HG03571 (cell line): ENCODE data around the gene FDX2.
"Not testable (repeated sequence)": the region's sequence is repeated elsewhere in the genome, so short reads cannot be mapped to it uniquely, and the experiment has no call there.

Source experiments
- ATAC-seq: cut with Tn5 transposase; IDR thresholded peaks from one replicate; pipeline ENCODE4 v1.9.1; 2021; ENCODE audit not compliant: unreplicated experiment

The FDX2 gene

DNA sequence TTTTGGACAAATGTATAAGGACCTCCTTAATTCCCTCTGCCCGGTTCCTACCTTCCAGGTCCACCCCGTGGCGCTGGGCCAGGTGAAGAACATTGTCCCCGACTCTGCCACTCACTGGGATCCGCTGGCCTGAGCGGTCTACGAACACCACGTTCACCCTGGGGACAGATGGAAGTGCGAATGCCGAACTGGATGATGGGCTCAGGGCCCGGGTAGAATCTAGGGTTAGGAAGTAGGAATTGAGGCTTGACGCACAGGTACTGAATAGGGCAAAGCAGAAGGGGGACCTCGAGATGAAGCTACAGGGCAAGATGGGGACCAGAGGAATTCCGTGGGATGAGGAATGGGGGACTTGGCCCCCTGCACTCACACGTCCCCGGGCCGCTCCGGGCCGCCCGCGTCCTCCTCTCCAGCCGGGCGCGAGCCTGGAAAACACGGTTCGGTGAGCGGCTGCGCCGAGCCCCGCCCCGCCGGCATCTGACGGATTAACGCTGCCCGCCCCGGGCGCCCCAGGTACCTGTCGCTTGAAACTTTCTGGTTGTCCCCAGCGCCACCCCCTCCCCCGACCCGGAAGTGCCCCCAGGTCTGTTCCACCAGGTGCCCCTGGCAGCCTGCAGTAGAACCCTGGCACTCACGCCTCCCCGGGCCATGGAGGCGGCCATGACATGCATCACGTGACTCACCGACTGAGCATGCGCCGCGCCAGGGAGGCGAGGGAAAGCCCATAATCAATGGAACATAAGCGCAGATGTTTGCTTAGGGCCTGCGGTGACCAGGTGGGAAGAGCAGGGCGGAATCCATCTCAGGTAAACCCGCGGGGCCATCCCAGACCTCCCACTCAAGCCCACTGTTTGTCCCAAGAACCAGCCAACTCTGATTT, at the start of gene FDX2:
Gene FDX2, minus strand, starts transcription at position 681 of the 880 bp plus-strand sequence. Its CDS starts 19 bp downstream, at position 662.
- peak; percentile 68 for ATAC-seq

GRCh38 chr19:10365518-10365917, 49.7 kb upstream of the FDX2 start:
- no peak for ATAC-seq

DNA sequence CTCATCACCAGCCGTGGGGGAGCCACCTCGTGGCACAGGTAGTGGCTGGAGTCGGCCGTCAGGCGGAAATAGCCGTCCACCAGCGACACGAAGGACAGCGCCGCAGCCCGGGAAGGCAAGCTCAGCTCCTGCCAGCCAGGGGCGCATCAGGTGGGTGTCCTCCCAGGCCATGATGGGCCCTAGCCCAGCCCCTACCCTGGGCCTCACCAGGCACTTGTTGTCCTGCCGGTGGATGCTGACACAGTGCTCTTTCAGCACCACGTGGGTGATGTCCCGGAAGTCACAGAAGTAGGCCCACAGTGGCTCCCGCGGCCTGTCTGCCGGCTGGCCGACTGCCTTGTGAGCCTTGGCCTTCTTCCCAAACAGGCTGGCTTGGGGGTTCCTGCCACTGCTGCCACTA, 48.8 kb upstream of the FDX2 start:
- no peak for ATAC-seq

DNA sequence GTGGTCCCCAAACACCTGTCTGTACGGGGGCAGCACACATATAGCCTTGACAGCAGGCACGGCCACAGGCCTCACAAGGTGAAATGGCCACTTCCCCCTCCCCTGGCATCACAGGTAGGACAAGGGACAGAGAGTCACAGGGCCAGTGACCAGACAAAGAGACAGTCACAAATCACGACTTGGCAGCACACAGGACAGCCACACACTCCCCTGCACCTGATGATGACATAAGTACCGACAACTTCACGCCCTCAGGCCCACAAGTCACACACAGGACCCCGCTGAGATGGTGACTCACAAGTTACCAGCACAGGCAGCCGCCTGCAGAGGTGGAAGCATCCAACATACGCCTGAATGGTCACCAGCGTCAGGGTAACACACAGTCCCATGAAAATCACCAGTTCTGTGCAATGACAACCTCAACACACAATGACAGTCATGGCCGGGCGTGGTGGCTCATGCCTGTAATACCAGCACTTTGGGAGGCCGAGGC, 48.0 kb upstream of the FDX2 start:
- no peak for ATAC-seq

DNA sequence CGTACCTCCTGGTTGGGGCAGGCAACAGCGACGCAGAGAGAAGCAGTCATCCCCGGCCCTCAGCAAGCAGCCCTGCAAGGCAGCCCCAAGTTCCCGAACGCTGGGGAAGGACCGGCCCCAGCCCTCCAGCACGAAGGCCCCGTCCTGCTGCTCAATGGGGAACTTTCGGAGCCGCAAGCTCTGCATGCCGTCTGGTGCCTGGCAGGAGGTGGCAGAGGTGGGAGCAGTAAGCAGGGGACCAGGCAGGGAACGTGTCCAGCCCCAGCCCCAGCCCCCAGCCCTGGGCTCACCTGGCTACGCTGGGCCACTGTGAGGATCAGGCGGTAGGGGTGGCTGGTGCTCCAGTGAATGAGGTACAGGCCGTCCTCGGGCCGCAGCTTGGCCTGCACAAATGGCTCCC, 46.4 kb upstream of the FDX2 start:
- no peak for ATAC-seq

DNA sequence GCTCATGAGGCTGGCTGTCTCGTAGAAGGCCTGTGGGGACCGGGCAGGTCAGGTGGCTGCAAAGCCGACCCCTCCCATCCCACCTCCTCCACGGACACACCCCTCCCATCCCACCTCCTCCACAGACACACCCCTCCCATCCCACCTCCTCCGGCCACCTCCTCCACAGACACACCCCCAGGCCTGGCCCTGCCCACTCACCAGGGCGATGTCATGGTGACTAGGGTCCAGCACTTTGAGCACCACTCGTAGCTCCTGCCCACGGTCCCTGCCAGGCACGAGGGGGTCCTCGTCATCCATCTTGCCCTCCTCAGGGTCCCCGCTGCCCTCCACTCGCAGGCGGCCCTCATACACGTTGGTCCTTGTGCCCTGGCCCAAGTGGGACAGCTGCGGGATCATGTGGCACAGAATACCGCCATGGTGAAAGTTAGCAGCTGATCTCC, 45.8 kb upstream of the FDX2 start:
- ATAC-seq, result no peak

DNA sequence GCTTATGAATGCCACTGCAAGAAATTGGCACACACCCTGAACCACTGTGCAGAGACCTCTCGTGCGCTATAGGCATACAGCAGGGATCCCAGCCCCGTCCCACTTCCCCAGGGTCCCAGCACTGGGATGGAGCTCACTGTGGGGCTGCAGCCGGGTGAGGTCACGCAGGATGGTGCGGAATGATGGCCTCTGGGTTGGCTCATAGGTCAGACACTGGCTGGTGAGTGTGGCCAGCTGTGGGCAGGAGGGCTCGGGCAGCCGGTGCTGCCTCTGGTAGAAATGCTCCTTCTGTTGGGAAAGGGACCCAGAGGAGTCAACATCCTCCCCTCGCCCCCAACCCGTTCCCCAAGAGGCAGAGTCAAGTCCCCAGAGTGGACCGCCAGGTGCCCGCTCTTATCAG, 40.6 kb upstream of the FDX2 start:
- no peak for ATAC-seq

- no peak for ATAC-seq
These were observed 38.1 kb upstream of the FDX2 start for GRCh38 chr19:10353793-10354391.

GRCh38 chr19:10352764-10353671, 37.2 kb upstream of the FDX2 start:
- ATAC-seq, result no peak

GRCh38 chr19:10346509-10346908, 30.7 kb upstream of the FDX2 start:
- no peak for ATAC-seq

DNA sequence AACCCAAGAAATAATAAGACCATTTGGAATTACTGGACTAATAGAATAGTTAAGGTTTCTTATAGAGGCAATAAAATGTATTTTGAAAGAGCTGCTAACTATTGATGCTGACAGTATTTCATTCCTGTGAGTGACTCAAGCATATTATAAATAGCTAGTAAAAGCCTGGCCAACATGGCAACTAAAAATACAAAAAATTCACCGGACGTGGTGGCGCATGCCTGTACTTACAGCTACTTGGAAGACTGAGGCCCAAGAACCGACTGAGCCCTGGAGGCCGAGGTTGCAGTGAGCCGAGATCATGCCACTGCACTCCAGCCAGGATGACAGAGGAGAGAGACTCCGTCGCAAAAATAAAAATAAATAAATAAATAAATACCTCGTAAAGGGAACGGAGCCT, 29.0 kb upstream of the FDX2 start:
- ATAC-seq, result no peak

DNA sequence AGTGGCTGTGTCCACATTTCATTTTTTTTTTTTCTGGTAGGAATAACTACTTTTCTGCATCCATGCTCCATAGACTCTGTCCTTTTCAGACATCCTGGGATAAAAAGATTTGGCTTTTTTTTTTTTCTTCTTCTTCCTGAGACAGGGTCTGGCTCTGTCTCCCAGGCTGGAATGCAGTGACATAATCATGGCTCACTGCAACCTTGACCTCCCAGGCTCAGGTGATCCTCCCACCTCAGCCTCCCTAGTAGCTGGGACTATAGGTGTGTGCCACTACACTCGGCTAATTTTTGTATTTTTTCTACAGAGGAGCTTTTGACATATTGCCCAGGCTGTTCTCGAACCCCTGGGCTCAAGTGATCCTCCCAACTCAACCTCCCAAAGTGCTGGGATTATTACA, 27.7 kb upstream of the FDX2 start:
- no peak for ATAC-seq

GRCh38 chr19:10339977-10340376, 24.2 kb upstream of the FDX2 start:
- no peak for ATAC-seq

DNA sequence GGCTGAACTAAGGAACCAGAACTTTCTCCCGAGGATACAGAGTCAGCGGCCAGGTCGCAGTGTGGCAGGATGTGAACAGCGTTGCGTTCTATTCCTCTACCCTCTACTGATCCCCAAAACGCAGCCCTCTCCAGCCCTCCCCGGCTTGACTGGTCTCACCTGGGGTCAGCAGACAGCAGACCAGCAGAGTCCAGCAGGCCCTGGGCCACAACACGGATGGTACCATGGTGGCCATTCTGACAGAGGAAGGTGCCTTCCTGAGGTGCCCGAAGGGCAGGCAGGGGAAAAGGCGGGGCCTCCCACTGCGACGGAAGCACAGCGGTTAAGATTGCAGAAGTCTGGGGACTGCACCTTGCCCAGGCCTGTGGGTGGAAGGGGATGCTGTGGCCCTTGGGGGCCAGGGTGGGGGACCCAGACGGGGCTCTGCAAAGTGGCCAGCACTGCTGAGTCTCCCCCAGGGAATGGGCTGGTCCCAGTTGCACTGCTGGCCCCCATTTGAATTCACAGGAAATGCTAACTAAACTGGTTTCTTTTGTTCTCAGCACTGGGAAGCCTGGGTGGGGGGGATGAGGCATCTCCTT, 23.7 kb upstream of the FDX2 start, which contains the start of gene ICAM3:
Gene ICAM3, minus strand, starts transcription at position 245 of the 581 bp plus-strand sequence. Its CDS starts 10 bp downstream, at position 235.
- ATAC-seq, result peak; percentile 64

DNA sequence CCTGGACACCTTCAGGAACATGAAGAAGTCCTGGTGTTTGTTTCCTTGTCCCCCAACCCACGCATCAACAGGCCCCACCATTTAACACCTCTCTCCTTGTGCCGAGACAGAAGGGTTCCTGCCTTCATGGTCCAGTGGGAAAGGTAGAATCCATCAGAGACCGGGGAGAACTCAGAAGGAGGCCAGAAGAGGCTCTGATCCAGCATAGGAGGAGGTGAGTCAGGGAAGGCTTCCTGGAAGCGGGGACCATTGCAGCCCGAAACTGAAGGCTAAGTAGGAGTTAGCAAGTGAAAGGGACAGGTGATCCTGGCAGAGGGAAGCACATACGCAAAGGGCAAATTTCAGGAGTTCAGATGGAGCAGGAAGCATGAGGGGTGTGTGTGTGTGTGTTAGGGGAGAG, 23.1 kb upstream of the FDX2 start:
- ATAC-seq, result no peak

- not testable (repeated sequence) for ATAC-seq
These were observed 20.9 kb upstream of the FDX2 start for GRCh38 chr19:10336725-10337124.

GRCh38 chr19:10335352-10335985, 19.7 kb upstream of the FDX2 start:
- no peak for ATAC-seq

DNA sequence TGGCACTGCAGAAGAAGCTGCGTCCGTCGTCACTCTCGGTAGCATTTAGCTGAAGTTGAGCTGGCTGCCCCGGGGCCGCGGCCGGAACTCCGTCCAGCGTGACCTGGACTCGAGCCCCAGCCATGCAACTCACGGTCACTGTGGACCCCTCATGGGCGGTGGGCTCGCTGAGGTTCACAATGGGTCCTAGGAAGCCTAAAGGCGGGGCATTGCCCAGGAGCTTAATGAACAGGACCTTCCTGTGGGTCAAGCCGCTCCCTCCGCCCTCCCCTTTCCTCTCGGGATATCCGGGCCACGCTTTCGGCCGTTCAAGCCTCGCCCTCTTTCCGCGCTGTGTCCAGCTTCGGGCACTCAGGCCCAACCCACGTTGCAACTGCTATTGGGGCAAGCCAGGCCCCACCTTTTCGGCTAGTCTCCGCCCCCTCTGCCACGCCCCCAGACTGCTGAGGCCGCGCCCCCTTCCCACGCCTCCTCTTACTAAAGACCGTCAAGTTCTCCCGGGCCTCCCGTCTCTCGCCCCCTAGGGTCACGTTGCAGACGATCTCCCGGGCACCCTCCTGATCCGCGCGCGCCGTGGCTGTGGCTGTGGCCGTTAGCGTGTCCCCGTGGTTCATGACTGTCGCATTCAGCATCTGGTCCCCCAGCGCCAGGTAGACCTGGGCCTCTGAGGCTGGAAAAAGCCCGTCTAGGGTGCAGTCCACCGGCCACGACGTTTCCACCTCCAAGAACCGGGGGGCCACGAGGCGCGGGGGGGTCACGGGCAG, 19.0 kb upstream of the FDX2 start:
- ATAC-seq, result no peak

DNA sequence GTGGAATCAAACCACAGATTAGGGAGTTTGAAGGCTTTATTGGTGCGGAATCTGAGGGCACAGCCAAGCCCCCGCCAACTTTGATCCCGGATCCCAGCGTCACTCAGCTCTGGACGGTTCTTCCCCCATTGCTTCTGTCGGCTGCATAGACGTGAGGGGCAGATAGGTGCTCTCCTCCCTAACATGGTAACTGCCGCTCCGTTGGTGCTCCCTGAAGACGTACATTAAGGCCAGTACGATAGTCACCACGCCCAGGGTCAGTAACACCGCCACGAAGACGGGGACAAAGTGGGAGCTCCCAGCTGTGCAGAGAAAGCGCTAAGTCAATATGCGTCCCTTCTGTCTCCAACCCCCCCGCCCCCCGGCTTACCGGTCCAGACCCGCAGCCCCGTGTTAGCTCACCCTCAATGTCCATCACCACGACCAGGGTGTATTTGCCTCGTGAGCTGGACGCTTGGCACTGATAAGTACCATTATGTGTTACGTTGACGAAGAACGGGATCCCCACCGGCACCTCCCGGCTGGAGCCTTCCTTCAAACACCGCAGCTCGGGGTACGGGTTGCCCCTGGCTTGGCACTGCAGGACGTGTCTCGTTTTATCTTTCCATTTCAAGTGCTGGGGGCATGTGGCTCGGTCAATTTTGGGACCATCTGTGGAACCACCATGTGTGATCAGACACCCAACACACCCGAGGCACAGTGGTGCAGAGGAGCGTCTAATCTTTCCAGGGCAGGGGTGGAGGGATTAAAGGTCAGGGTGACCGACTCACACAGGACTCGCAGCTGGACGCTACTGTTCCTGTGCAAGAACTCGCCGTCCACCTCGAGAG, 18.2 kb upstream of the FDX2 start:
- no peak for ATAC-seq
